Panc1 (cell line): ENCODE data around the gene PML. TPM values are rescaled to one million over a fixed set of nuclear protein-coding genes. Genes with fewer than 3 reads are reported as not detected.

Source experiments
- ATAC-seq: fragments of 200-7000 bp; cut with Tn5 transposase; 2 replicates; pipeline ENCODE4 v1.9.1; 2020; ENCODE audit warnings: mild to moderate bottlenecking, moderate library complexity
- BruUV-seq: library from RNA; stranded (reverse); fragments of 400-500 nt; replicated peaks from 2 replicates; lab custom pipeline; 2021; lab: Mats Ljungman, UMichigan
- CTCF ChIA-PET: fragments of 300-600 bp; sonication (Branson Sonifier 250); formaldehyde crosslinking; loops from one replicate; lab custom pipeline; 2022; ENCODE audit warnings: antibody characterized with exemption; lab: Charles Lee
- POLR2A ChIA-PET: fragments of 300-600 bp; sonication (Branson Sonifier 250); formaldehyde crosslinking; loops from one replicate; lab custom pipeline; 2022; ENCODE audit warnings: antibody characterized with exemption; lab: Charles Lee
- DNase-seq: peaks from one replicate; pipeline ENCODE4 v3.0.0-alpha.2; 2010; ENCODE audit warnings: low read depth, low spot score
- H3K27ac ChIP-seq: 2 replicates; pipeline ENCODE4 v1.5.1; 2011; ENCODE audit warnings: mild to moderate bottlenecking, low read length, inconsistent platforms
- H3K27me3 ChIP-seq: fragments of 200-500 bp; sonication (Bioruptor generic); 2 replicates; pipeline ENCODE4 v1.6.0; 2014; ENCODE audit warnings: low read length, inconsistent platforms; ENCODE audit not compliant: control insufficient read depth, insufficient read depth
- H3K36me3 ChIP-seq: fragments of 200-500 bp; sonication (Bioruptor generic); 2 replicates; pipeline ENCODE4 v1.5.1; 2014; ENCODE audit warnings: inconsistent platforms, mild to moderate bottlenecking, low read length, moderate library complexity; ENCODE audit not compliant: control insufficient read depth, insufficient read depth
- H3K4me1 ChIP-seq: 2 replicates; pipeline ENCODE4 v1.5.1; 2011; ENCODE audit warnings: inconsistent platforms, mild to moderate bottlenecking, low read length, moderate library complexity; ENCODE audit not compliant: control insufficient read depth, insufficient read depth
- H3K4me3 ChIP-seq, 2 experiments: 2 replicates each; pipeline ENCODE4 v1.5.1; 2011 to 2012; ENCODE audit warnings: low read depth in 2 of 2, low read length in 2 of 2, mild to moderate bottlenecking in 2 of 2, inconsistent platforms in 1 of 2, moderate library complexity in 1 of 2
- H3K9me3 ChIP-seq: fragments of 200-500 bp; sonication (Bioruptor generic); 2 replicates; pipeline ENCODE4 v1.5.1; 2014; ENCODE audit warnings: low read depth, mild to moderate bottlenecking, inconsistent platforms, low read length, moderate library complexity; ENCODE audit not compliant: control insufficient read depth, insufficient read depth
- CTCF ChIP-seq: fragments of 450-650 bp; IDR thresholded peaks from 2 replicates; pipeline ENCODE4 v1.5.1; 2017; ENCODE audit warnings: mild to moderate bottlenecking
- POLR2AphosphoS5 ChIP-seq: IDR thresholded peaks from 2 replicates; pipeline ENCODE4 v1.6.1; 2012; ENCODE audit warnings: mild to moderate bottlenecking, low read depth, low read length, moderate library complexity
- REST ChIP-seq, 2 experiments: IDR thresholded peaks; 2 replicates each; pipeline ENCODE4 v1.6.1; 2011 to 2012; ENCODE audit warnings: low read depth in 2 of 2, control low read depth in 1 of 2, low read length in 1 of 2, mild to moderate bottlenecking in 1 of 2, moderate library complexity in 1 of 2; ENCODE audit not compliant: insufficient read depth in 1 of 2
- SIN3A ChIP-seq: IDR thresholded peaks from 2 replicates; pipeline ENCODE4 v1.6.1; 2012; ENCODE audit warnings: low read depth, mild to moderate bottlenecking, low read length, moderate library complexity, borderline replicate concordance; ENCODE audit not compliant: insufficient read depth
- TCF7L2 ChIP-seq: IDR thresholded peaks from 2 replicates; pipeline ENCODE4 v1.6.1; 2011; ENCODE audit warnings: mild to moderate bottlenecking, low read depth, low read length, inconsistent platforms
- in situ Hi-C: cut with HindIII; loops from 2 replicates; pipeline ENCODE4 v1.10.0; 2016; ENCODE audit warnings: low sequenced_read_pairs, low pct_unique_long_range_greater_than_20kb
- intact Hi-C: fragments of 100-400 bp; cut with micrococcal nuclease; formaldehyde crosslinking; loops from one replicate; pipeline ENCODE4 v1.10.0; 2022; ENCODE audit not compliant: unreplicated experiment
- total RNA-seq: library from RNA; stranded (reverse); gene quantifications from one replicate; pipeline ENCODE4 v1.2.1, GENCODE V29; 2021; ENCODE audit not compliant: unreplicated experiment

The PML gene
- total RNA-seq, 1 experiment from 2014 or later, result 52.2 TPM

GRCh38 chr15:74008901-74009300 lies 14.4 kb downstream of the PML start:
- Histone ChIP-seq H3K27me3 (no peaks in the 10 kb centered on the region), H3K4me3 (no peak overlapping the region), H3K4me1 (peaks cover 6% of the 10 kb centered on the region; the same call in 1 of the 2 replicates), H3K27ac (no peak overlapping the region), H3K36me3 (no peaks in the 10 kb centered on the region), H3K9me3 (no peaks in the 10 kb centered on the region)
- BruUV-seq, result no TSS peak
- DNase-seq (no peak), ATAC-seq (no peak)
- in situ Hi-C loops (no loop called here), intact Hi-C loops (no loop called here)
- no peak for TF ChIP-seq SIN3A
- no peak for TF ChIP-seq CTCF
- TF ChIP-seq POLR2AphosphoS5, result no peak
- no peak for TF ChIP-seq TCF7L2
- no peak for TF ChIP-seq REST (IDR thresholded peaks at IDR 0.05; ENCODE audit: insufficient read depth in 1 of 2, low read depth in 2 of 2, low read length in 1 of 2)
- CTCF ChIA-PET, result no interaction called here
- POLR2A ChIA-PET, result no interaction called here

- intact Hi-C loops, result no loop called here
- TF ChIP-seq SIN3A, result no peak
- BruUV-seq, result no TSS peak
- ATAC-seq (no peak), DNase-seq (no peak)
- Histone ChIP-seq H3K4me3 (no peak overlapping the region), H3K27ac (no peak overlapping the region), H3K9me3 (no peaks in the 10 kb centered on the region), H3K4me1 (peaks cover 6% of the 10 kb centered on the region; the same call in 1 of the 2 replicates), H3K36me3 (no peaks in the 10 kb centered on the region), H3K27me3 (no peaks in the 10 kb centered on the region)
- in situ Hi-C loops, result no loop called here
- ChIA-PET CTCF (no interaction called here), POLR2A (interaction anchor here (0.6 kb wide), 1 partner anchor 472 kb away, joined by 3 read pairs; no protein-coding TSS in a partner anchor)
Measured at GRCh38 chr15:74010929-74011540, 16.5 kb downstream of the PML start.

- Histone ChIP-seq H3K27ac (no peak overlapping the region), H3K27me3 (no peaks in the 10 kb centered on the region), H3K36me3 (no peaks in the 10 kb centered on the region), H3K9me3 (no peaks in the 10 kb centered on the region), H3K4me1 (peaks cover 6% of the 10 kb centered on the region; the same call in 1 of the 2 replicates), H3K4me3 (no peak overlapping the region)
- TF ChIP-seq CTCF (no peak), POLR2AphosphoS5 (no peak), REST (IDR thresholded peaks at IDR 0.05; ENCODE audit: insufficient read depth in 1 of 2, low read depth in 2 of 2, low read length in 1 of 2) (no peak), SIN3A (no peak)
- DNase-seq (no peak), ATAC-seq (no peak)
- in situ Hi-C loops, result no loop called here
- intact Hi-C loops, result no loop called here
- CTCF ChIA-PET, result no interaction called here
- POLR2A ChIA-PET, result no interaction called here
- no TSS peak for BruUV-seq
Measured at GRCh38 chr15:74011610-74012009, 17.1 kb downstream of the PML start.
